ENCODE data around the gene UBASH3A.

DNA sequence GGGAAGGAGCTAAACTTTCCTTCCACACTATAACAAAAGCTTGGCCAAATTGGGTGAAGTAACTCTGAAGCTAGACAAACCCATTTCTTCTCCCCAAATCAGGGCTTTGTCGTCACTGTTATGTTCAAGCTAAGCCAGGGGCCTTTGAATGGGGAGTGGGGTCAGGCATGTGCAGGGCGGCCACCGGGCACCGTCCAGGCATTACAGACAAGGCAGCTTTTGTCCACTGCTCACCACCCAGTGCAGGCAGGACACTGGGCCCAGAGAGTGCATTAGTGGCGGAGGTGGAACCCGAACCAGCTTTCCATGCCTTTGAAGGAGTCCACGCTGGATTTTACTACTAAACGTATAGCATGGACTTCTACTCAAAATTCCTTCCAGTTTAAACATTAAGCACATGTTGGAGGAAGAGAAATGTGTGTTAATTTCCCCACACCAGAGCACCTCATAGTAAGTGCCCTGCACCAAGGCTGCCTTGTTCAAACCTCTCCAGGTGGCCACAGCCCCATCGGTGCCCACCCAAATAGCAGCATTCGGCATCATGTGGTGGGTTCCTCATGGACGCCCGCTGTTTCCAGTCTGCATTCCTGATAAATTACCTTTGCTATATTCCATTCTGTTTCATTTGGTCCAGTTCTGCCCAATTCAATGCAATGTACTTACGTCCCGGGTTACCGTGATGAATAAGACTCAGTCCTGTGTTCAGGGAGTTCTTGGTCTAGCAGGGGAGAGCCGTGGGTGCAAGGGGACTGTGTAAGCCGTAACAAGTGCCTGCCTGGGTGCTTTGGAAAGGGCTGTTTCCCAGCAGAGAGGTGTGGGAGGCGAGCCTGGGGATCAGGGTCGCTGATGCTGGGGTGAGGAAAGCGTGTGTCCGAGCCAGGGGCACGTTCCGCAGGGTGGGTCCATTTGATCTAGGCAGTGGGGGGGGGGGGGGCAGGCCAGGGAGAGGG is 1.6 kb downstream of the UBASH3A start:
- TF ChIP-seq, protein P1, sequence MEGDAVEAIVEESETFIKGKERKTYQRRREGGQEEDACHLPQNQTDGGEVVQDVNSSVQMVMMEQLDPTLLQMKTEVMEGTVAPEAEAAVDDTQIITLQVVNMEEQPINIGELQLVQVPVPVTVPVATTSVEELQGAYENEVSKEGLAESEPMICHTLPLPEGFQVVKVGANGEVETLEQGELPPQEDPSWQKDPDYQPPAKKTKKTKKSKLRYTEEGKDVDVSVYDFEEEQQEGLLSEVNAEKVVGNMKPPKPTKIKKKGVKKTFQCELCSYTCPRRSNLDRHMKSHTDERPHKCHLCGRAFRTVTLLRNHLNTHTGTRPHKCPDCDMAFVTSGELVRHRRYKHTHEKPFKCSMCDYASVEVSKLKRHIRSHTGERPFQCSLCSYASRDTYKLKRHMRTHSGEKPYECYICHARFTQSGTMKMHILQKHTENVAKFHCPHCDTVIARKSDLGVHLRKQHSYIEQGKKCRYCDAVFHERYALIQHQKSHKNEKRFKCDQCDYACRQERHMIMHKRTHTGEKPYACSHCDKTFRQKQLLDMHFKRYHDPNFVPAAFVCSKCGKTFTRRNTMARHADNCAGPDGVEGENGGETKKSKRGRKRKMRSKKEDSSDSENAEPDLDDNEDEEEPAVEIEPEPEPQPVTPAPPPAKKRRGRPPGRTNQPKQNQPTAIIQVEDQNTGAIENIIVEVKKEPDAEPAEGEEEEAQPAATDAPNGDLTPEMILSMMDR (IDR thresholded peaks at IDR 0.05), result no peak
- TF ChIP-seq POLR2A (IDR thresholded peaks at IDR 0.05), result no peak
